Osteocyte (in vitro differentiated cells): ENCODE measurements around the gene CEACAM3. TPM values are rescaled to one million over a fixed set of nuclear protein-coding genes. Genes with fewer than 3 reads are reported as not detected.

Experiments
- DNase-seq: peaks from one replicate; pipeline ENCODE4 v3.0.0; 2021; ENCODE audit warnings: mixed read lengths; ENCODE audit not compliant: unreplicated experiment; ENCODE audit errors: extremely low spot score
- H3K27ac Mint-ChIP-seq: one replicate; pipeline ENCODE4 v1.8.0; 2021; ENCODE audit warnings: mild to moderate bottlenecking, mixed read lengths; ENCODE audit not compliant: unreplicated experiment
- H3K27me3 Mint-ChIP-seq: one replicate; pipeline ENCODE4 v1.8.0; 2021; ENCODE audit warnings: mixed read lengths; ENCODE audit not compliant: unreplicated experiment
- H3K36me3 Mint-ChIP-seq: one replicate; pipeline ENCODE4 v1.8.0; 2021; ENCODE audit warnings: mixed read lengths; ENCODE audit not compliant: unreplicated experiment
- H3K4me1 Mint-ChIP-seq: one replicate; pipeline ENCODE4 v1.8.0; 2021; ENCODE audit warnings: mixed read lengths; ENCODE audit not compliant: unreplicated experiment
- H3K4me3 Mint-ChIP-seq: one replicate; pipeline ENCODE4 v1.8.0; 2021; ENCODE audit warnings: mild to moderate bottlenecking, moderate library complexity, mixed read lengths; ENCODE audit not compliant: unreplicated experiment
- H3K9me3 Mint-ChIP-seq: one replicate; pipeline ENCODE4 v1.8.0; 2021; ENCODE audit warnings: mixed read lengths; ENCODE audit not compliant: unreplicated experiment
- total RNA-seq: library from RNA; stranded (reverse); gene quantifications from 2 replicates; pipeline ENCODE4 v1.2.1, GENCODE V29; 2021
- TF ChIP-seq, protein P1 (sequence below): fragments of 200-600 bp; sonication (generic); IDR thresholded peaks from 2 replicates; pipeline ENCODE4 v1.5.0; 2021; ENCODE audit warnings: antibody characterized with exemption, mild to moderate bottlenecking, moderate library complexity

The CEACAM3 gene
- total RNA-seq, 1 donor from 2014 or later = not detected

DNA sequence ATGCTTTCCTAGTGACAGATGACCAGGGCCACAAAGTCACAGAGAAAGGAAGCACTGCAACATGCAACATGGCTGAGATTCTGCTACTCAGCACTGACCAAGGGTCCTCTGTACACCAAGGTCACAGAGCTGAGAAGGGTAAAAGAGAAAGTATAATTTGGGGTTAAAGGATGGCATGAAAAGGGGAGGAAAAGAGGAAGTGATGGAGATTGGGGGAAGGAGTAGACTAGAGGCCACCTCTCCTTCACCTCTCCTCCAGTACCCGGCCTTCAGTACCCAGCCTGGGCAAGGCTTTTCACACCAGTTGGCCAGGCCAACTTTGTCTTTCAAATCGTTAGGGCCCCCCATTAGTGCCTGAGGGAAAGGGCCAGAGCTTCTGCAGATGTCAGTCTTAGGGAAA is 57.4 kb downstream of the CEACAM3 start:
- DNase-seq = no peak
- Mint-ChIP-seq H3K4me3 (no peak overlapping the region), H3K9me3 (no peaks in the 10 kb centered on the region), H3K4me1 (no peaks in the 10 kb centered on the region), H3K27me3 (peaks cover 55% of the 10 kb centered on the region), H3K36me3 (no peaks in the 10 kb centered on the region), H3K27ac (no peak overlapping the region)
- TF ChIP-seq, protein P1, sequence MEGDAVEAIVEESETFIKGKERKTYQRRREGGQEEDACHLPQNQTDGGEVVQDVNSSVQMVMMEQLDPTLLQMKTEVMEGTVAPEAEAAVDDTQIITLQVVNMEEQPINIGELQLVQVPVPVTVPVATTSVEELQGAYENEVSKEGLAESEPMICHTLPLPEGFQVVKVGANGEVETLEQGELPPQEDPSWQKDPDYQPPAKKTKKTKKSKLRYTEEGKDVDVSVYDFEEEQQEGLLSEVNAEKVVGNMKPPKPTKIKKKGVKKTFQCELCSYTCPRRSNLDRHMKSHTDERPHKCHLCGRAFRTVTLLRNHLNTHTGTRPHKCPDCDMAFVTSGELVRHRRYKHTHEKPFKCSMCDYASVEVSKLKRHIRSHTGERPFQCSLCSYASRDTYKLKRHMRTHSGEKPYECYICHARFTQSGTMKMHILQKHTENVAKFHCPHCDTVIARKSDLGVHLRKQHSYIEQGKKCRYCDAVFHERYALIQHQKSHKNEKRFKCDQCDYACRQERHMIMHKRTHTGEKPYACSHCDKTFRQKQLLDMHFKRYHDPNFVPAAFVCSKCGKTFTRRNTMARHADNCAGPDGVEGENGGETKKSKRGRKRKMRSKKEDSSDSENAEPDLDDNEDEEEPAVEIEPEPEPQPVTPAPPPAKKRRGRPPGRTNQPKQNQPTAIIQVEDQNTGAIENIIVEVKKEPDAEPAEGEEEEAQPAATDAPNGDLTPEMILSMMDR = no peak

DNA sequence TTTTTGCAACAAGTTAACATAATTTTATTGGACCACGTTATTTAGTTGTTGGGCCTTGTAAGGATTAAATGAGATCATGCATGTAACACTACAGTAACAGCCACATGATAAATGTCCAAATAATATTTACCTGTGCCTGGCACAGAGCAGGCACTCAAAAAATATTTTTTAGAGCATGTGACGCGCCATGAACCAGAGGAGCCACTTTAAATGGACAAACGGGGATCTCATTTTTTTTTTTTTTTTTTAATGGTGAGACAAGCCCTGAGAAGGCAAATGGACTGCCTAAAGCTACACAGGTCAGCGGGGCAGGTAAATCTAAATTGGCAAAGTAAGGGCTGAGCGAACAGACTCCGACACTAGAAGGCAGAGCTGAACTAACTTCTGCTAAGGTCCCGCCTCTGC is 62.8 kb downstream of the CEACAM3 start:
- H3K4me1 Mint-ChIP-seq = peaks cover 34% of the 10 kb centered on the region
- no peaks in the 10 kb centered on the region for H3K9me3 Mint-ChIP-seq
- peaks cover 17% of the 10 kb centered on the region for H3K27me3 Mint-ChIP-seq
- H3K4me3 Mint-ChIP-seq = peak overlapping the region; percentile 99
- no peak for DNase-seq
- H3K27ac Mint-ChIP-seq = peak overlapping the region; percentile 58
- peaks cover 31% of the 10 kb centered on the region for H3K36me3 Mint-ChIP-seq
- TF ChIP-seq, protein P1 = no peak

DNA sequence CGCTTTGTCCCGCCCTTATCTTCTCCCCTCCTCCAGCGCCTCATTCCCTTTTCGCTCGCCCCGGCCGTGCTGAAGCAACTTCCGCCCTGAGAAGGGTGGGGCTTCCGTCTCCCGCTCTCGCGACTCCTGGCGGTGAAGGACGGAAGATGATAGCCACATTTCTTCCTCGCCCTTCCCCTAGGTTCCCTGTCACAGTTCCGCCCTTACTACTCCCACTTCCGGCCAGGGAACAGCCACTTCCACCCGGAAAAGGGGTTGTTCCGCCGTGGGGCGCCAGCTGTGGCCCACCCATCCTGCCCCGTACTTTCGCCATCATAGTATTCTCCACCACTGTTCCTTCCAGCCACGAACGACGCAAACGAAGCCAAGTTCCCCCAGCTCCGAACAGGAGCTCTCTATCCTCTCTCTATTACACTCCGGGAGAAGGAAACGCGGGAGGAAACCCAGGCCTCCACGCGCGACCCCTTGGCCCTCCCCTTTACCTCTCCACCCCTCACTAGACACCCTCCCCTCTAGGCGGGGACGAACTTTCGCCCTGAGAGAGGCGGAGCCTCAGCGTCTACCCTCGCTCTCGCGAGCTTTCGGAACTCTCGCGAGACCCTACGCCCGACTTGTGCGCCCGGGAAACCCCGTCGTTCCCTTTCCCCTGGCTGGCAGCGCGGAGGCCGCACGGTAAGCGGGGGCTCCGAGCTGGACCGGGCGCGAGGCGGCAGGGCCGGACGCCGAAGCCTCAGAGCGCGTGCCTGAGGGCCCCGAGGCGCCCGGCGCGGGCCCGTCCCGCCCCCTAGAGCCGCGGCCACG is 63.4 kb downstream of the CEACAM3 start, which contains the start of gene RPS19:
Gene RPS19 (plus strand): TSS at position 638 of the 801 bp plus-strand sequence. CDS start 520 bp downstream, outside the sequence.
- H3K36me3 Mint-ChIP-seq = peaks cover 37% of the 10 kb centered on the region
- peak within 1 kb of the TSS; percentile 99 for H3K4me3 Mint-ChIP-seq
- H3K9me3 Mint-ChIP-seq = no peaks in the 10 kb centered on the region

DNA sequence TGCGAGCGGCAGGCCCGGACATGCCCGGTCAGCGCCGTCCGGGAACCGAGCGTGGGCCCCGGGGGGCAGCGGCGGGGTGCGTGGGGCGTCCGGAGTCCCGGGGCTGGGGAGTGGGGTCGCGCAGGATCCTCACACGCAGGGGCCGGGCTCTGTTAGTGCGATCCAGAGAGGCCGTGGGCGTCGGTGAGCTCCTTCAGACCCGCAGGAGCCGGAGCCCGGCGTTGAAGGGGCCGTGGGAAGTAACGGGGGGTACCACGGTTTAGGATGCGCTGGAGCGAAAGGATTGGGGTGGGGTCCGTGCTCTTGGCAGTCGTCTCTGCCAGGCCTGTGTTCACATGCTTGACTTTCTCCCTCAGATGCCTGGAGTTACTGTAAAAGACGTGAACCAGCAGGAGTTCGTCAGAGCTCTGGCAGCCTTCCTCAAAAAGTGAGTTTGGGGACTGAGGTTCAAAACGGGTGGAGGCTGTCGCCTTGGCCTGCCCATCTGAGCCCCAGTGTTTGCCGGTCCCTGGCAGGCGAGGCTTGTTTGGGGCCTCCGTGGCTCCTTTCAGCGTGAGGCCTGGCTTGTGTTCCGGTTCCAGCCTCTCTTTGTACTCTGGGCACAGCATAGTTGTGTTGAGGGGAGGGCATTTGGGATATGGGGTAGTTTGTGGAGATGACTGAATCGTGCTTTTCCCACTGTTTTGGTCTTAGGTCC is 64.2 kb downstream of the CEACAM3 start:
- DNase-seq = no peak
- peaks cover 40% of the 10 kb centered on the region for H3K36me3 Mint-ChIP-seq
- TF ChIP-seq, protein P1 = no peak
- peak overlapping the region; percentile 91 for H3K27ac Mint-ChIP-seq
- H3K9me3 Mint-ChIP-seq = no peaks in the 10 kb centered on the region
- peaks cover 6% of the 10 kb centered on the region for H3K27me3 Mint-ChIP-seq
- peak overlapping the region; percentile 86 for H3K4me3 Mint-ChIP-seq
- peaks cover 36% of the 10 kb centered on the region for H3K4me1 Mint-ChIP-seq

More for the DNA sequence above, 63.4 kb downstream of the CEACAM3 start, which contains the start of gene RPS19:
- TF ChIP-seq, protein P1 = peak; percentile 64
- Mint-ChIP-seq H3K27ac (peak within 1 kb of the TSS; percentile 100), H3K4me1 (peaks cover 34% of the 10 kb centered on the region), H3K27me3 (peaks cover 11% of the 10 kb centered on the region)
- peak; percentile 99 for DNase-seq

Other genes with a start within 250 kb of the CEACAM3 start
- gene CEACAM21, start 220.4 kb upstream of the CEACAM3 start, total RNA-seq = not detected in 2 replicates
- gene CEACAM4, start 169.5 kb upstream of the CEACAM3 start, total RNA-seq = not detected in 2 replicates
- not detected in 2 replicates for gene CEACAM7, start 108.3 kb upstream of the CEACAM3 start, total RNA-seq
- not detected in 2 replicates for gene CEACAM5, start 88.0 kb upstream of the CEACAM3 start, total RNA-seq
- gene CEACAM6, start 41.1 kb upstream of the CEACAM3 start, total RNA-seq = not detected in 2 replicates
- gene LYPD4, start 48.1 kb downstream of the CEACAM3 start, total RNA-seq = not detected in 2 replicates
- not detected in 2 replicates for gene DMRTC2, start 48.5 kb downstream of the CEACAM3 start, total RNA-seq
- 1,810 and 1,837 TPM in 2 replicates for gene RPS19, start 63.7 kb downstream of the CEACAM3 start, total RNA-seq
- gene CD79A, start 80.7 kb downstream of the CEACAM3 start, total RNA-seq = not detected in 2 replicates
- 85.1 and 97.3 TPM in 2 replicates for gene ARHGEF1, start 86.6 kb downstream of the CEACAM3 start, total RNA-seq
- 0.29 and 0.38 TPM in 2 replicates for gene ERFL, start 131.9 kb downstream of the CEACAM3 start, total RNA-seq
- gene RABAC1, start 162.7 kb downstream of the CEACAM3 start, total RNA-seq = 265 and 268 TPM in 2 replicates
- not detected in 2 replicates for gene ATP1A3, start 197.6 kb downstream of the CEACAM3 start, total RNA-seq